Lung microvascular endothelial cell (primary cell): ENCODE measurements around the gene ST3GAL5. TPM values are rescaled to one million over a fixed set of nuclear protein-coding genes. Genes with fewer than 3 reads are reported as not detected.

Experiments used
- DNase-seq, 2 donors: peaks; one replicate each; pipeline versions ENCODE4 v3.0.0 to v3.0.0-alpha.2; 2010; ENCODE audit warnings: low read depth in 2 of 2
- total RNA-seq: library from RNA; depleted of rRNA; stranded (reverse); fragments of >200 nt; gene quantifications from 2 replicates; pipeline ENCODE4 v1.2.1, GENCODE V29; 2014

The ST3GAL5 gene
- total RNA-seq, 1 donor from 2014 or later: 2.2 TPM

GRCh38 chr2:85807756-85808155, 81.0 kb downstream of the ST3GAL5 start:
- DNase-seq: no peak

GRCh38 chr2:85806358-85807118, 82.3 kb downstream of the ST3GAL5 start:
- DNase-seq: no peak

- peak; percentile 25 to 32 for DNase-seq
These were observed 84.2 kb downstream of the ST3GAL5 start for GRCh38 chr2:85804583-85804982.

GRCh38 chr2:85803704-85804425, 84.9 kb downstream of the ST3GAL5 start:
- DNase-seq: no peak

GRCh38 chr2:85802354-85803103, 86.3 kb downstream of the ST3GAL5 start:
- DNase-seq: no peak

GRCh38 chr2:85801871-85802270, 86.9 kb downstream of the ST3GAL5 start:
- DNase-seq: no peak

GRCh38 chr2:85800586-85800985, 88.2 kb downstream of the ST3GAL5 start:
- DNase-seq: no peak

GRCh38 chr2:85799215-85799956, 89.4 kb downstream of the ST3GAL5 start:
- DNase-seq: peak; percentile 22 to 25

GRCh38 chr2:85797921-85798320, 90.9 kb downstream of the ST3GAL5 start:
- peak; percentile 74 to 80 for DNase-seq

GRCh38 chr2:85797263-85797660, 91.5 kb downstream of the ST3GAL5 start:
- no peak for DNase-seq

GRCh38 chr2:85796341-85797262, 92.2 kb downstream of the ST3GAL5 start:
- peak in 1 of 2 donors; percentile 65 for DNase-seq

- no peak for DNase-seq
These were observed 92.8 kb downstream of the ST3GAL5 start for GRCh38 chr2:85796046-85796340.

- DNase-seq: no peak
These were observed 93.3 kb downstream of the ST3GAL5 start for GRCh38 chr2:85795331-85796045.

GRCh38 chr2:85794491-85795121, 94.2 kb downstream of the ST3GAL5 start:
- DNase-seq: no peak

GRCh38 chr2:85794038-85794441, 94.8 kb downstream of the ST3GAL5 start:
- no peak for DNase-seq

- no peak for DNase-seq
These were observed 95.2 kb downstream of the ST3GAL5 start for GRCh38 chr2:85793584-85793983.

GRCh38 chr2:85792783-85793441, 95.9 kb downstream of the ST3GAL5 start:
- DNase-seq: peak; percentile 64 to 86

- no peak for DNase-seq
These were observed 96.9 kb downstream of the ST3GAL5 start for GRCh38 chr2:85791704-85792565.
